ENCODE results near the gene ASCC1. TPM values are rescaled to one million over a fixed set of nuclear protein-coding genes. Genes with fewer than 3 reads are reported as not detected.
"Not testable (repeated sequence)": the region's sequence is repeated elsewhere in the genome, so short reads cannot be mapped to it uniquely, and the experiment has no call there.

Gene ASCC1
- total and polyA plus RNA-seq, 8 donors, result 4.3 to 142 (median 13.6) TPM

DNA sequence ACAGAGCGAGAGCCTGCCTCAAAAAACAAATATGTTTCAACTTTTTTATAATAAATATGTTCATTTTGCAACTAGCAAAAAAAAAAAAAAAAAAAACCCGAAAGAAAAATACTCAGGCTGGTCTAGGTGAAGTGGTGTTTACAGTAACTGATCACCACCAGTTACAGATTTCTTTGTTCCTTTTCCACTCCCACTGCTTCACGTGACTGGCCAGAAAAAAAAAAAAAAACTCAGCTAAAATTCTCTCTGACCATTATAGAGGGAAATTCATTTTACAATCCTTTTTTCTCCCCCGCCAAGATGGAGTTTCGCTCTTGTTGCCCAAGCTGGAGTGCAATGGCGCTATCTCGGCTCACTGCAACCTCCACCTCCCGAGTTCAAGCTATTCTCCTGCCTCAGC is 4.6 kb upstream of the ASCC1 start:
- peaks cover 14 to 42% (median 41%) of the 10 kb centered on the region in 4 donors for H3K36me3 ChIP-seq
- H3K4me1 ChIP-seq, result peaks cover 36 to 83% (median 60%) of the 10 kb centered on the region in 4 donors
- DNase-seq, result no peak
- no peaks in the 10 kb centered on the region for H3K27me3 ChIP-seq
- WGBS, 5 donors, result 71 to 78% (median 74%) methylated on average over 8 of the region's 8 CpGs
- no peak overlapping the region for H3K4me3 ChIP-seq
- H3K27ac ChIP-seq, result peak overlapping the region in 4 of 5 donors; percentile 35 to 99 (median 90)
- intact Hi-C loops (cut with DNase I; ENCODE audit: low total_unique reads), result no loop called here
- TF ChIP-seq, protein P1, sequence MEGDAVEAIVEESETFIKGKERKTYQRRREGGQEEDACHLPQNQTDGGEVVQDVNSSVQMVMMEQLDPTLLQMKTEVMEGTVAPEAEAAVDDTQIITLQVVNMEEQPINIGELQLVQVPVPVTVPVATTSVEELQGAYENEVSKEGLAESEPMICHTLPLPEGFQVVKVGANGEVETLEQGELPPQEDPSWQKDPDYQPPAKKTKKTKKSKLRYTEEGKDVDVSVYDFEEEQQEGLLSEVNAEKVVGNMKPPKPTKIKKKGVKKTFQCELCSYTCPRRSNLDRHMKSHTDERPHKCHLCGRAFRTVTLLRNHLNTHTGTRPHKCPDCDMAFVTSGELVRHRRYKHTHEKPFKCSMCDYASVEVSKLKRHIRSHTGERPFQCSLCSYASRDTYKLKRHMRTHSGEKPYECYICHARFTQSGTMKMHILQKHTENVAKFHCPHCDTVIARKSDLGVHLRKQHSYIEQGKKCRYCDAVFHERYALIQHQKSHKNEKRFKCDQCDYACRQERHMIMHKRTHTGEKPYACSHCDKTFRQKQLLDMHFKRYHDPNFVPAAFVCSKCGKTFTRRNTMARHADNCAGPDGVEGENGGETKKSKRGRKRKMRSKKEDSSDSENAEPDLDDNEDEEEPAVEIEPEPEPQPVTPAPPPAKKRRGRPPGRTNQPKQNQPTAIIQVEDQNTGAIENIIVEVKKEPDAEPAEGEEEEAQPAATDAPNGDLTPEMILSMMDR (IDR thresholded peaks at IDR 0.05), result no peak
- TF ChIP-seq POLR2A (IDR thresholded peaks at IDR 0.05) (no peak), EP300 (IDR thresholded peaks at IDR 0.05) (no peak), POLR2AphosphoS5 (IDR thresholded peaks at IDR 0.05) (no peak)
- H3K9me3 ChIP-seq, result no peaks in the 10 kb centered on the region

DNA sequence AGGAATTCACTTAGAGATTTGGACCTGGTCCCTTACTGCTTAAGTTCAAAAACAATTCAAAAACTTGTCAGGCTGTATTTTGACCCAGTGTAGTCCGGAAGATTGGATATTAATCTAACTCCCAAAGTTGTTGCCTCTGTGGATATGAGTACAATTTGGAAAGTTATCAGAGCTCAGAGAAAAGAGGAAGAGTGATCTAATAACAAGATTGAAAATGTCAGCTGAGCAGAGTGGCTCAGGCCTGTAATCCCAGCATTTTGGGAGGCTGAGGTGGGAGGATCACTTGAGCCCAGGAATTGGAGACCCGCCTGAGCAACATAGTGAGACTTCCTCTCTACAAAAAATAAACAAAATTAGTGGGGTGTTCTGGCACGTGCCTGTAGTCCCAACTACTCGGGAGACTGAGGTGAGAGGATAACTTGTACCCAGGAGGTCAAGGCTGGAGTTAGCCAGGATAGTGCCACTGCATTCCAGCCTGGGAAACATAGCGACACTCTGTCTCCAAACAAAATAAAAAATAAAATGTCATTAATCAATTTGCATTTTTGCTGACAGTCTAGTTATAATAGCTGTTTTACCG is 3.2 kb upstream of the ASCC1 start:
- peaks cover 4 to 32% (median 28%) of the 10 kb centered on the region in 4 donors for H3K36me3 ChIP-seq
- peaks cover 45 to 86% (median 65%) of the 10 kb centered on the region in 4 donors for H3K4me1 ChIP-seq
- peak overlapping the region in 1 of 4 donors; percentile 15 for H3K4me3 ChIP-seq
- H3K27me3 ChIP-seq, result no peaks in the 10 kb centered on the region
- no peaks in the 10 kb centered on the region for H3K9me3 ChIP-seq
- DNase-seq, result no peak
- TF ChIP-seq EP300 (IDR thresholded peaks at IDR 0.05) (no peak), POLR2AphosphoS5 (IDR thresholded peaks at IDR 0.05) (no peak), POLR2A (IDR thresholded peaks at IDR 0.05) (no peak)
- TF ChIP-seq, protein P1 (IDR thresholded peaks at IDR 0.05), result no peak
- WGBS, 5 donors, result 47 to 62% (median 53%) methylated on average over 6 of the region's 6 CpGs
- H3K27ac ChIP-seq, result peak overlapping the region; percentile 42 to 99 (median 91)
- intact Hi-C loops (cut with DNase I; ENCODE audit: low total_unique reads), result loop anchor here (10.0 kb wide), 1 partner anchor 115 kb away; no protein-coding TSS in a partner anchor

DNA sequence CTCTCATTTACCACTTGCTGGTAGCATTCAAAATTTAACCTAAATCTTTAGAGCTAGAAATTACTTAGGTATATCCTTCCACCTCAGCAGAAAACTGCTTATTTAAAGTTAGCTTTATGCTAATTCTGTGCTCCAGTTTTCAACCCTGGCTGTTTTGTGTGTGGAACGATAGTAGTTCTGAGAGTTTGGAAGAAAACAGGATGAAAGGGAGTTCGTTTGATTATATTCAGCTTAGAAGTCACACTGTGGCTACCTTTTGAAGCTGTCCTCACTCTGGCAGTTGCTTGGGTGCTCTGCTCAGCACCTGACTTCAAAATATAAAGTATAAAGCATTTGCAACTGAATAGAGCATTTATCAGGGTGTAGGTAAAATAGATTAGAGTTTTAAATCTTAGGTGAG is 2.6 kb upstream of the ASCC1 start:
- DNase-seq, result no peak
- H3K9me3 ChIP-seq, result no peaks in the 10 kb centered on the region
- peak overlapping the region in 2 of 4 donors; percentile 15 to 20 for H3K4me3 ChIP-seq
- intact Hi-C loops (cut with DNase I; ENCODE audit: low total_unique reads), result loop anchor here (10.0 kb wide), 1 partner anchor 116 kb away; no protein-coding TSS in a partner anchor
- peaks cover 4 to 26% (median 22%) of the 10 kb centered on the region in 4 donors for H3K36me3 ChIP-seq
- 10 to 27% (median 15%) methylated on average over 2 of the region's 2 CpGs for WGBS, 5 donors
- TF ChIP-seq POLR2A (IDR thresholded peaks at IDR 0.05) (no peak), POLR2AphosphoS5 (IDR thresholded peaks at IDR 0.05) (no peak), EP300 (IDR thresholded peaks at IDR 0.05) (no peak)
- TF ChIP-seq, protein P1 (IDR thresholded peaks at IDR 0.05), result no peak
- no peaks in the 10 kb centered on the region for H3K27me3 ChIP-seq
- peaks cover 45 to 86% (median 65%) of the 10 kb centered on the region in 4 donors for H3K4me1 ChIP-seq
- peak overlapping the region in 4 of 5 donors; percentile 85 to 99 (median 94) for H3K27ac ChIP-seq

DNA sequence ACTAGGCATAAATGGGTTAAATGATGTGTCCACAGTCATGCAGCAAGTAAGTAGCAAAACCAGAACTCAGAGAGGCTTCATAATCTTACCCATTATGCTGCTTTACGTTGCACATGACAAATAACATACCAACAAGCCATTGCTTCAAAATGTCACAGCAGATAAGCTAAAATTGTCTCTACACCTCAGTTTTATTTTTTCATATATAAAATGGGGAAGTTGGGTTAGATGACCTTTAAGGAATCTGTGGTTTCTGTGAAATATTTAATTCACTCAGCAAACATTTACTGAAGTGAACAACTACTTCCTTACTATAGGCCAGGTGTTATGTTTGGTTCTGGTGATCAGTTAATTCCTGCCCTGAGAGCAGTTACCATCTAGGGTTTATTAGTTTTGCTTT is 2.2 kb upstream of the ASCC1 start:
- WGBS, 5 donors, result 3 to 25% (median 12%) methylated on average over 1 of the region's 1 CpG
- H3K9me3 ChIP-seq, result no peaks in the 10 kb centered on the region
- intact Hi-C loops (cut with DNase I; ENCODE audit: low total_unique reads), result loop anchor here (10.0 kb wide), 1 partner anchor 116 kb away; no protein-coding TSS in a partner anchor
- DNase-seq, result no peak
- peaks cover 4 to 25% (median 21%) of the 10 kb centered on the region in 4 donors for H3K36me3 ChIP-seq
- TF ChIP-seq EP300 (IDR thresholded peaks at IDR 0.05), result no peak
- no peak for TF ChIP-seq POLR2A (IDR thresholded peaks at IDR 0.05)
- no peak for TF ChIP-seq POLR2AphosphoS5 (IDR thresholded peaks at IDR 0.05)
- TF ChIP-seq, protein P1 (IDR thresholded peaks at IDR 0.05), result no peak
- no peaks in the 10 kb centered on the region for H3K27me3 ChIP-seq
- H3K4me3 ChIP-seq, result peak overlapping the region in 2 of 4 donors; percentile 15 to 20
- H3K4me1 ChIP-seq, result peaks cover 45 to 84% (median 65%) of the 10 kb centered on the region in 4 donors
- H3K27ac ChIP-seq, result peak overlapping the region in 4 of 5 donors; percentile 85 to 99 (median 94)

DNA sequence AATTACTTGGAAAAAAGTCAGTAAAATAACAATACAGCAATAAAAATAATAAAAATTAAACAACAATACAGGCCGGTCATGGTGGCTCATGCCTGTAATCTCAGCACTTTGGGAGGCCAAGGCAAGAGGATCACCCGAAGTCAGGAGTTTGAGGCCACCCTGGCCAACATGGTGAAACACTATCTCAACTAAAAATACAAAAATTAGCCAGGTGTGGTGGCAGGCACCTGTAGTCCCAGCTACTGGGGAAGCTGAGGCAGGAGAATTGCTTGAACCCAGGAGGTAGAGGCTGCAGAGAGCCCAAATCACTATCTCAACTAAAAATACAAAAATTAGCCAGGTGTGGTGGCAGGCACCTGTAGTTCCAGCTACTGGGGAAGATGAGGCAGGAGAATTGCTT is 4.2 kb downstream of the ASCC1 start:
- H3K4me3 ChIP-seq, H3K27me3 ChIP-seq, H3K27ac ChIP-seq, H3K9me3 ChIP-seq, DNase-seq: not testable (repeated sequence)
- 94 to 100% (median 98%) methylated on average over 2 of the region's 2 CpGs for WGBS, 5 donors
- Histone ChIP-seq H3K36me3 (peaks cover 31 to 58% (median 58%) of the 10 kb centered on the region in 4 donors), H3K4me1 (peaks cover 8 to 28% (median 18%) of the 10 kb centered on the region in 4 donors)
- intact Hi-C loops (cut with DNase I; ENCODE audit: low total_unique reads), result loop anchor here (10.0 kb wide), 1 partner anchor 123 kb away; no protein-coding TSS in a partner anchor

DNA sequence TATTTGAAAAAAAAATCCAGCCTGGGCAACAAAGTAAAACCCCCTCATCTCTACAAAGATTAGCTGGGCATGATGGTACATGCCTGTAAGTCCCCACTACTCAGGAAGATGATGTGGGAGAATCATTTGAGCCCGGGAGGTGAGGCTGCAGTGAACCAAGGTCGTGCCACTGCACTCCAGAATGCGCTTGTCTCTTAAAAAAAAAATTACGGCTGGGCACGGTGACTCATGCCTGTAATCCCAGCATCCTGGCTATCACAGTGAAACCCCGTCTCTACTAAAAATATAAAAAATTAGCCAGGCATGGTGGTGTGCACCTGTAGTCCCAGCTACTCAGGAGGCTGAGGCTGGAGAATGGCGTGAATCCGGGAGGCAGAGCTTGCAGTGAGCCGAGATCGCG is 4.7 kb downstream of the ASCC1 start:
- H3K4me1 ChIP-seq, result peaks cover 8 to 25% (median 17%) of the 10 kb centered on the region in 4 donors
- intact Hi-C loops (cut with DNase I; ENCODE audit: low total_unique reads), result loop anchor here (10.0 kb wide), 1 partner anchor 123 kb away; no protein-coding TSS in a partner anchor
- not testable (repeated sequence) for H3K27me3 ChIP-seq, H3K4me3 ChIP-seq, H3K9me3 ChIP-seq, H3K27ac ChIP-seq, DNase-seq
- 91 to 97% (median 95%) methylated on average over 11 of the region's 11 CpGs for WGBS, 5 donors
- peaks cover 31 to 62% (median 62%) of the 10 kb centered on the region in 4 donors for H3K36me3 ChIP-seq

DNA sequence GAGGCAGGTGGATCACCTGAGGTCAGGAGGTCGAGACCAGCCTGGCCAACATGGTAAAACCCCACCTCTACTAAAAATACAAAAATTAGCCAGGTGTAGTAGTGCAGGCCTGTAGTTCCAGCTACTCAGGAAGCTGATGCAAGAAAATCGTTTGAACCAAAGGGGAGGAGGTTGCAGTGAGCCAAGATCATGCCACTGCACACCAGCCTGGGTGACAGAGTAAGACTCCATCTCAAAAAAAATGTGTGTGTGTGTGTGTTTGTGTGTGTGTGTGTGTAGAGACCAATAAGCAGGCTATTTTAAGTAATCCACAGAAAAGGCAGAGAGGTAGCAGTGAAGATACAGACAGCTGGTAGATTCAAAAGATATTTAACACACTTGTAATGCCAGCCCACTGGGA is 7.5 kb downstream of the ASCC1 start:
- H3K4me3 ChIP-seq; intact Hi-C loops (cut with DNase I; ENCODE audit: low total_unique reads); DNase-seq; H3K27me3 ChIP-seq; H3K27ac ChIP-seq; H3K9me3 ChIP-seq; H3K4me1 ChIP-seq: not testable (repeated sequence)
- WGBS, 5 donors, result 63 to 72% (median 68%) methylated on average over 2 of the region's 2 CpGs
- H3K36me3 ChIP-seq, result peaks cover 36 to 91% (median 90%) of the 10 kb centered on the region in 4 donors

Measured in stomach (tissue), 9 donors.